Stimulated activated naive CD4-positive, alpha-beta T cell (primary cell): Measurements from ENCODE around the gene MEIS3.
"Not testable (repeated sequence)": the region's sequence is repeated elsewhere in the genome, so short reads cannot be mapped to it uniquely, and the experiment has no call there.

ENCODE experiments used
- DNase-seq, 6 experiments: peaks; one replicate each; lab custom pipeline; 2025; lab: John Stamatoyannopoulos, UW

The MEIS3 gene

DNA sequence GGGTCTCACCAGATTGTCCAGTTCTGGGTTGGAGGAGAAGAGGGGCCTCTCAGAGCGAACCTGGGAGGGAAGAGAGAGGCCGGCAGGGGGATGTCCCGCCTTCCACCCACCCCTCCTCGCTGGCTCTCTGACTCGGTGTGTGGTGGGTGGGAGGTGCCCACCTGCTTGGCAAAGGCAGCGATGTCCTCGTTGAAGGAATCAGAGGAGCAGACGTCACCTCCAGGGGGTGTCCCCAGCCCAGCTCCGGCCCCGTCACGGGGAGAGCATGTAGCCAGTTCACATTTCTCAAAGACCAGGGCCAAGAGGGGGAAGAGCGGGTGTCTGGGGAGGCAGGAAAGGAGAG lies 2.7 kb downstream of the MEIS3 start:
- no peak for DNase-seq

DNA sequence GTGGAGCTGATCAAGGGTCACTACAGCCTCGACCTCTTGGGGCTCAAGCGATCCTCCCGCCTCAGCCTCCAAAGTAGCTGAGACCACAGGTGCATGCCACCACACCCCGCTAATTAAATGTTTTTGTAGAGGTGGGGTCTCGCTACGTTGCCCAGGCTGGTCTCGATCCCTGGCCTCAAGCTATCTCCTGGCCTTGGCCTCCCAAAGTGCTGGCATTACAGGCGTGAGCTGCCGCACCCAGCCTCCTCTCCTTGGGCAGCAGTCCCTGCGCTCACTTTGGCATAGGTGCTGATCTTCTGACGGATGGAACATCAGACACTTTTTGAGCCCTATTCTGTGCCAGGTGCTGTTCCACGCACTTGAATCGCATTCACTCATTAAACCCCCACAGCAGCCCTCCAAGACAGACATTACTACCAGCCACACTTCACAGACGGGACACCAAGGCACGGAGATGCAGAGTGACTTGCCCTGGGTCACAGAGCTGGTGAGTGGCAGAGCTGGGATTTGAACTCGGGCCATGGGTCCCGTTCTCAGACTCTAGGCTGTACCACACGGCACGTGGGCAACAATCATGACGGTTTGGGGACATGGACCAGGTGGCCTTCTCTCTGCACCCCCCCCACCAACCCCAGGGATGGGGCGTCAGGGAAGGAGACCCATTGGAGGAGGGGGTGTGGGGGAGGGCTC lies 3.2 kb downstream of the MEIS3 start:
- DNase-seq: no peak

DNA sequence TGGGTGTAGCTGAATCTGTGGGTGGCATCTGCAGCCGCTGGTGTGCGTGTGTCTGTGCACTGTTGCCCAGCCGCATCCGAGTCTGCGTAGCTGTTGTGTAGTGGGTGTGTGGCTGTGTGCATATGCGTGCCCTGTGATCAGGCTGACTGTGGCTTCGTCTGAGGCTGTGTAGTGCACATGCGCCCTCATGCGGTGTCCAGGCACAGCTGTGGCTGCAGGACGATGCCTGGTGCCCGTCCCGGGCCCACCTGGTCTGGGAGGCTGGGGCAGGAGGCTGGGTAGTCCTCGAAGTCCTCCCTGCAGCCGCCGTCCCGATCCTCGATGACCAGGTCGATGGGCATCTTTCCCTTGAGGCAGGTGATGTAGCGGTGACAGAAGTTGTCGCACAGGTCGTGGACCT lies 4.9 kb downstream of the MEIS3 start:
- no peak for DNase-seq

DNA sequence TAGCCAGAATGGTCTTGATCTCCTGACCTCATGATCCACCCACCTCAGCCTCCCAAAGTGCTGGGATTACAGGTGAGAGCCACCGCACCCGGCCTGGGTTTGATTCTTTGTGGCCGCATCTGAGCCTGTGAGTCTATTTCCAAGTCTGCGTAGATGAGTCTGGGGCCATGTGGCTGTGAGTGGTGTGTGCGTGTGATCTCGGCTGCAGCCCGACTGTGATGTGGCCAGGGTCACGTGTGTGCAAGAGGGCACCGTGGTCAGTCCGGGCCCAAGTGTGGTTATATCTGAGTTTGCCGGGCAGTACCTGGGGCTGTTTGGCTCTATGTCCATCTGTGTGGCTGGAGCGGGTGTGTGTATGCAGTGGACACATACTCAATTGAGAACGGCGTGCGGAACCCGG lies 5.4 kb downstream of the MEIS3 start:
- DNase-seq: no peak

DNA sequence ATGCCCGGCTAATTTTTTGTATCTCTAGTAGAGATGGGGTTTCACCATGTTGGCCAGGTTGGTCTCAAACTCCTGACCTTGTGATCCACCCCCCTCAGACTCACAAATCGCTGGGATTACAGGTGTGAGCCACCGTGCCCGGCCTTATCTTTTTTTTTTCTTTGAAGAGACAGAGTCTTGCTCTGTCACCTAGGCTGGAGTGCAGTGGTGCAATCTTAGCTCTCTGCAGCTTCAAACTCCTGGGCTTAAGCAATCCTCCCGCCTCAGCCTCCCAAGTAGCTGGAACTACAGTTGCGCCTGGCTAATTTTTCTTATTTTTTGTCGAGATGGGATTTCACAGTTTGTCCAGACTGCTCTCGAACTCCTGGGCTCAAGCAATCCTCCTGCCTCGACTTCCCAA lies 7.6 kb downstream of the MEIS3 start:
- DNase-seq: not testable (repeated sequence)

DNA sequence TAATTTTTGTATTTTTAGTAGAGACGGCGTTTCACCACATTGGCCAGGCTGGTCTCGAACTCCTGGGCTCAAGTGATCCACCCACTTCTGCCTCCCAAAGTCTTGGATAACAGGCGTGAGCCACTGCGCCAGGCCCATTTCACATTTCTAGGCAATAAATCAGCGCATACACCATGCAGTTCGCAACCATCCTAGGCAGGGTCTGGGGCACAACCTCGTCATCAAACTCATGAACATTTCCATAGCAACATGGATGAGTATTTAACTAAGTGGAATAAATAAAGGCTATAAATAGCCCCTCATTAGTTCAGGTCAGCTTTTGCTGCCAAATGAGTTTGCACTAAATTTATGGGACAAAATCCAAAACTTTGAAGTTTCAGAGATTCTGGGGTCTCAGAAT lies 8.2 kb downstream of the MEIS3 start:
- no peak for DNase-seq

DNA sequence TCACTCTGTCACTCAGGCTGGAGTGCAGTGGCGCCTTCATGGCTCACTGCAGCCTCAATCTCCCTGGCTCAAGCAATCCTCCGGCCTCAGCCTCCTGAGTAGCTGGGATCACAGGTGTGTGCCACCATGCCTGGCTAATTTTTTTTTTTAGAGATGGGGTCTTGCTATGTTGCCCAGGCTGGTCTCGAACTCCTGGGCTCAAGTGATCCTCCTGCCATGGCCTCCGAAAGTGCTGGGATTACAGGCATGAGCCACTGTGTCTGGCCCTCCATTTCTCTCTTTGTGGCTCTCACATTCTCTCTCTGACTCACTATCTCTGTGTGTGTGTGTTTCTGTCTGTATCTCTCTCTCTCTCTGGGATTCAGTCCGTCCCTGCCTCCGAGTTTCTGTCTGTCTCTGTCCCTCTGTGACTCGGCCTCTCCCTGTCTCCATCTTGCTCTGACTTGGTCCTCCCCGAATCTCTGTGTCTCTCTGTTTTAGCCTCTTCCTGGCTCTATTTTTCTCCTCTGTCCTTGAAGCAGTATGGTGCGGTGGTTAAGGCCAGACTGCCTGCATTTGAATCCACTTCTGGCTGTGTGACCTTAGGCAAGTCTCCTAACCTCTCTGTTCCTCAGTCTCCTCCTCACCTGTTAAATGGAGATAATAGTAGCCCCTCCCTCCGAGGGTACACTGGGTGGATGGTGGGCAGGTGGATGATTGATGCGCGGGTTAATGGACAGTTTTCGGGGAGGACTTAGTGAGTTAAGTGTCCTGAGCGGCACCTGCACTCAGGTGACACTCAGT lies 11.0 kb downstream of the MEIS3 start:
- DNase-seq: no peak

DNA sequence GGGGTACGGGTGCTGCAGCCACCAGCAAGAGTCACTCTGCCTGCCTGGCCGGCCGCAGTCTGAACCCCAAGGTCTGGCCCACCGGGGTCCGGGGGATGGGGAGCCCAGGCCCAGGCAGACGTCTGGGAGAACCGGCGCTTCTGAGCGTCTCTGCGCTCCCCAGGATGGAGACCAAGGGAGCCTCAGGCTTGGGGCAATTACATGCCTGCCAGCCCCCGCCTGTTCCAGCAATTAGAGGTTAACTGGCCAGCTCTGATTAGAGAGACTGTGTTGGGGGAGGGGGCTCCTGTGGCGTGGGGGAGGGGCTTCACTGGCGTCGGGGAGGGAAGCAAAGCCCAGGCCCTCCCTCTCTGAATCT lies 11.9 kb downstream of the MEIS3 start:
- no peak for DNase-seq

DNA sequence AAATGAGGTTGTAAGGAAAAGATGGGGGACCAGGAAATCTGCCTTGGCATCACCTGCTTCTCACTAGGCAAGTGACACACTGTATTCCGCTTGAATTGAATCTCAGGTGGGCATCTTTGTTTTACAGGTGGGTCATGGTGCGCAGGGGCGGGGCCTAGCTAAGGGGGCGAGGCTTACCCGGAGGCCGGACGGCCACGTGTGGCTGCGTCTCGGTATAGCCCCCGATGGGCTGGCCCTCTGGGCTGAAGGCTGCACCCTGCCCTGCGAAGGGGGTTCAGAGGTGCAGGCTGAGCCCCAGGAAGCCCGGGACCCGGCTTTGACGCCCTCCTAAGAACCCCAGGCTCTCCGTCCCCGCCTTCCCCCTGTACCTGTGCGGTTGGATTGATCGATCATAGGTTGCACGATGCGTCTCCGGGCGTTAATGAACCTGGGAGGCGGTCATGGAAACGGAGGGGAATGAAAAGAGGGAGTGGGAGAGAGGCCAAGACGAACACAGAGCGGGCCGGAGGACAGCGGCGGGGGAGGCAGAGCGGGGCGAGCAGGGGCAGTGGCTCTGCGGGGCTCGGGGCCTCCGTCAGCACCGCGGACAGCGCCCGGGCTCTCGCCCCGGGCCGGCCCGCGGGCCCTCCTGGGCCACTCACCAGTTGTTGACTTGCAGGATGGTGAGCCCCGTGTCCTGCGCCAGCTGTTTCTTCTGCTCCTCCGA lies 12.5 kb downstream of the MEIS3 start:
- no peak for DNase-seq

DNA sequence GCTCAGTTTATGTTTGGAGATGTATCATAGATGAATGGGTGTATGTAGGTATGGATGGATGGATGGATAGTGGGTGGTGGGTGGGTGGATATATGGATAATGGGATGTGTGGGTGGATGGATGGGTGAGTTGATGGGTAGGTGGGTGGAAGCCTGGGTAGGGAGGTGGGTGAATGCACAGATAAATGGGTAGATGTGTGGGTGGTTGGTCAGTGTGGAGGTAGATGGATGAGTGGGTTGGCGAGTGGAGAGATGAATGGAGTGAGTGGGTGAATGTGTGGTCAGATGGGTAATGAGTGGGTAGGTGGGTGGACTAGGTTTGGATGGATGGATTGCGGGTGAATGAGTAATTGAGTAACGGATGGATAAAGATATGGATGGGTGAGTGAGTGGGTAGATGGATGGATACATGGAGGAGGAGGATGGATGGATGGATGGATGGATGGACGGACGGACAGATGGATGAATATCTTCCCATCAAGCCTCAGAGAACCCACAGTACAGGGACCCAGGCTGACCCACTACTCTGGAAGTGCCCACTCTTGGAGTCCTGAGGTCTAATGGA lies 13.4 kb downstream of the MEIS3 start:
- no peak for DNase-seq

DNA sequence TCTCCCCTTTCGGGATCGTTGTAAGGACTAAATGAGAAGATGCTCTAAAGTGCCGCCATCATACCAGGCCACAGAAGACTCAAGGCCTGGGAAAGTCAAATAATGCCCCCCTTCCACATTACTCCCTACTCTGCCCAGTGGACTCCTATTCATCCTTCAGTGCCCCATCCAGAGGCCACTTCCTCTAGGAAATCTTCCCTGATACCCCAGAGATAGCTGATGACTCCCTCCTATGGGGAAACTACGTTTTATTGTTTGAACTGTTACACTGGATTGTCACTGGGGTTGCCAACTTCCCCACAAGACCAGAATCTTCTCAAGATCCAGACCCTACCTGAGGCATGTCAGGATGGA lies 14.2 kb downstream of the MEIS3 start:
- DNase-seq: no peak

DNA sequence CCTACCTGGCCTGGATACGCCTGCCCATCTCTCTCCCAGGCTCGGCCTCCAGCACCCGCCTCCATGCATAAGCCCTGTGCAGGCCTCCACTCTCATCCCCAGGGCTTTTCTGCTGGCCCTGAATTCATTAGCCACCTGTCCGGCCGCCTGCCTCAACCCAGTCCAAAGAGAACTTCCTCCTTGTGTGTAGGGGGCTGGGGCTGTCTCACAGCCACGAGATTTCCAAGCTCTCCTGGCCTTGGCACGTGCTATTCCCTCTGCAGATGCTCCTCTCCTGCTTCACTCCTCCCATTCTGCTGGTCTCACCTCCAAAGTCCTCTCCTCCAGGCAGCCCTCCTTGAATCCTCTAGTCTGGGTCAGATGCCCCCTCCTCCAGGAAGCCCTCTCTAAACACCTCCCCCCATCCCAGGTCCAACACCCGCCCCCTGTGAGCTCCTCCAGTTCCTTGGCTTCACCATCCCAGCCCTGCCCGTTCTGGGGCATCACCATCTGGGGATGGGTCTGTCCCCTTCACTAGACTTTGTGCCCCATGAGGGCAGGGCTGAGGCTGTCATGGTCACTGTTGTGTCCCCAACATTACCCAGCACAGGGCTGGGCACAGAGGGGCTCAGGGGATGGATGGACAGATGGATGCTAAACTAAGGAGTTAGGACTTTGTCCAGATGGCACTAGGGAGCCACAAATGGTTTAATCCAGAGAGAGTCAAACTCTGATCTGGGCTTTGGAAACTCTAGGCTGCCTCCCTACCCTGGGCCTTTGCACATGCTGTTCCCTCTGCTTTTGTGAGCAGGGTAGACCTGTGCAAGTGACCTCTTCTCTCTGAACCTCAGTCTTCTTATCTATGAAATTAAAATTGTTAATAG lies 14.8 kb downstream of the MEIS3 start:
- DNase-seq: no peak

DNA sequence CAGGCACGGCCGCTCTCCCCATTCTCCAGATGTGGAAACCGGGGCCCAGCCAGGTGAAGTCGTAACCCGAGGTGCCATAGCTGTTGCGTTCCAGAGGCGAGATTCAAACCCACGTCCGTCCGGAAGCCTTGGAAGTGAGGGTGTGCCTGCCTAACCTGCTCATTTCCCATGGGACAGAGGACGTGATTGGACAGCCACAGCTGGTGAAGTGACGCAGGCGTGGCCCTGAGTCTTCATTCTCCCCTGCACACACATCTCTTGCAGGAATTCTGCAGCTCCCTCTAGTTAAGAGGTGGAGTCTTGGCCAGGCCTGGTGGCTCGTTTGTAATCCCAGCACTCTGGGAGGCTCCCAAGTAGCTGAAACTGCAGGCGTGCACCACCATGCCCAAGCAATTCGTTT lies 16.8 kb downstream of the MEIS3 start:
- DNase-seq: no peak

DNA sequence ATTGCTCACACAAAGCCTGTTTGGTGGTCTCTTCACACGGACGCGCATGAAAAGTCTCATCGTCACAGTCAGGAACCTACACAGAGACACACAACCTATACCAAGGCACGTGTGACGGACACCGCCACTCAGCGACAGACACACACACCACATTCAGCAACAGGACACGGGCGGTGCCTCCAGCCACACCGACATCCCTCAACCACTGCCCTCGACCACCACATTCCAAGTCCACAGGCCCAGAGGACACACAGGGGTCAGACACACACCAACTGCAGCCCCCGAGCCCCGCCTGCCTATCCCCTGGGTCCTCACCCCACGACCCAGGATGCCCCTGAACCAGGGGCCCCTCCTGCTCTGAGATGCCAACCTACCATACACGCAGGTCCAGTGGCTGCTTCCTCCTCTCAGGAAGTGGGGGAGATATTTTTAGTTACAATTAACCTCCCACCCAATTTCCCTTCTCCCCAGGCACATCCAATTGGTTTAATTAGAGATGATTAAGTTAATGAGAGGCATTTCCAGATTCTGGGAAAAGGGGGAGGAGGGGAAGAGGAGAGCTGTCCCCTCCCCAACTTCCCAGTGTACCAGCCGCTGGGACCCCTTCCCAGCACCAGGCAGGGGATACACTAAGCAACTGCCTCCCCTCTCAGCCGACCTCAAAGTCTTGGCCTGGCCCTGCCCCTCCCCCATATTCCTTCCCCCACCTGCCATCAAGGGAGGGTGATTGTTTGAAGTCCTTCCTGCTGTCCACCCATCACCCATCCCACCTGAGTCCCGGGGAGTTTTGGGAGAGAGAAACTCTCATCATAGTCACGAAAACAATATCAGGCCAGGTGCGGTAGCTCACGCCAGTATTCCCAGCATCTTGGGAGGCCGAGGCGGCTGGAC lies 20.4 kb downstream of the MEIS3 start:
- DNase-seq: no peak

DNA sequence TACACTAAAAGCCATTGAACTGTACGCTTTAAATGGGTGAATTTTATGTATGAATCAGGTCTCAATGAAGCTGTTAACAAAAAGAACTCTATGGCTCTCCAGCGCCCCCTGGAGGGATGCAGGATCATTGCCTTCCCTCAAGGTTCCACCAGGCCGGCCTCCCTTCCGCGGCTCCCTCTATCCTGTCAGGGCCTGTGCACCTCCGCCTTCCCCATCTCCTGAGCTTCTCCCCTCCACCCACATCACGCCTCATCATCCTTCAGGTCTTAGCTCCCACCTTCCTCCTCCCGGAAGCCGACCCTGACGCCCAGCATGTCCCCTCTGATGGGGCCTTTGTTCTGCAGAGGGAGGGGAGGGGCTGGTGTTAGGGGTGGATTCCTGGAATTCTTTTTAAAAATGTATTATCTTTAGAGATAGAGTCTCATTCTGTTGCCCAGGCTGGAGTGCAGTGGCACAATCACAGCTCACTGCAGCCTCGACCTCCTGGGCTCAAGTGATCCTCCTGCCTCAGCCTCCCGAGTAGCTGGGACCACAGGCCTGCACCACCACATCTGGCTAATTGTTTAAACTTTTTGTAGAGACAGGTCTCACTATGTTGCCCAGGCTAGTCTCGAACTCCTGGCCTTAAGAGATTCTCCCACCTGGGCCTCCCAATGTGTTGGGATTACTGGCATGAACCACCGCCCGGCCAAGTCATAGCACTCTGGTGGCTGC lies 27.7 kb downstream of the MEIS3 start:
- DNase-seq: peak; percentile 39 to 81 (median 66)

DNA sequence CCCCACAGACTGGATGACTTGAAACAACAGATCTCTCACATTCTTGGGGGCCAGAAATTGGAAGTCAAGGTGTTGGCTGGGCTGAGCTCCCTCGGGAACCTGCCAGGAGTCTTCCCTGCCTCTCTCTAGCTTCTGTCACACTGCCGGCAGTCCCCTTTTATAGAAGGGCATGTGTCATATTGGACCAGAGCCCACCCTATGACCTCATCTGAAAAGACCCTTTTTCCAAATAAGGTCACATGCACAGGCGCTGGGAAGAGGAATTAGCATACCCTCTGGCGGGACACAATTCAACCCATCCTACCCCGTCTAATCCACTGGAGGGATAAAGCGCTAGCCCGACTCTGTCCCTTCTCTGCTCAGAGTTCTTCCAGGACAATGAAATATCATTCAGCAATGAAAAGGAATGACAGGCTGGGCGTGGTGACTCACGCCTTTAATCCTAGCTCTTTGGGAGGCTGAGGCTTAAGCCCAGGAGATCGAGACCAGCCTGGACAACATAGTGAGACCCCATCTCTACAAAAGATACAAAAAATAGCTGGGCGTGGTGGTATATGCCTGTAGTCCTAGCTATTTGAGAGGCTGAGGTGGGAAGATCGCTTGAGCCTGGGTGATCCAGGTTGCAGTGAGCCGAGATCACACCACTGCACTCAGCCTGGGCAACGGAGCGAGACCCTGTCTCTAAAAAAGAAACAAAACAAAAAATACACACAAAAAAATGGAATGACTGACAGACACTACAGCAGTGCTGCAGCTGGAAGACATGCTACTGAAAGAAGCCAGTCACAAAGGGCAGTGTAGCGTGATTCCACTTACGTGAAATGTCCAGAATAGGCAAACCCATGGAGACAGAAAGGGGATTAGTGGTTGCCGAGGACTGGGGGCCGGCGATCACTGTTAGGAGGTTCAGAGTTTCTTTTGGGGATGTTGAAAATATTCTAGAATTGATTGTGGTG lies 28.5 kb downstream of the MEIS3 start:
- DNase-seq: no peak

DNA sequence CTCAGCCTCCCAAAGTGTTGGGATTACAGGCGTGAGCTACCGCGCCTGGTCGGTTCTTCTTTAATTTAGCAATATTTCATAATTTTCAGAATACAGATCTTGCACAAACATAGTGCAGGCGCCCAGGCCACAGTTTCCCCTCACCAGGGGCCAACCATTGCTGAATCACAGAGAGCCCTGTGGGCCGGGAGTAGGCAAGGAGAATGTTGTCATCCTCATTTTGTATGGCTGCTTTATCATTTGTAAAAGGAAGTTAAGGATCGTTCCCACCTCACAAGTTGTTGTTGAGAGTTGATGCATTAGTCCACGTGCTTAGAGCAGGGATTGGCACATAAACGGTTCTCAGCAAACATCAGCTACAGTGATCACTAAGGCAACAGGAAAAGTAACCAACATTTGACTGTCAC lies 30.2 kb downstream of the MEIS3 start:
- no peak for DNase-seq

DNA sequence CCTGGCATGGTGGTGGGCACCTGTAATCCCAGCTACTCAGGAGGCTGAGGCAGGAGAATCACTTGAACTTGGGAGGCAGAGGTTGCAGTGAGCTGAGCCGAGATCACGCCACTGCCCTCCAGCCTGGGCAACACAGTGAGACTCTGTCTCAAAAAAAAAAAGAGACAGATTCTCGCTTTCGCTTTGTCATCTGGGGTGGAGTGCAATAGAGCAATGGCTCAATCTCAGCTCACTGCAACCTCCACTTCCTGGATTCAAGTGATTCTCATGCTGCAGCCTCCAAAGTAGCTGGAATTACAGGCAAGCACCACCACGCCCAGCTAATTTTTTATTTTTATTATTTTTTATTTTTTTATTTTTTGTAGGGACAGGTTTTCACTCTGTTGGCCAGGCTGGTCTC lies 30.6 kb downstream of the MEIS3 start:
- not testable (repeated sequence) for DNase-seq

DNA sequence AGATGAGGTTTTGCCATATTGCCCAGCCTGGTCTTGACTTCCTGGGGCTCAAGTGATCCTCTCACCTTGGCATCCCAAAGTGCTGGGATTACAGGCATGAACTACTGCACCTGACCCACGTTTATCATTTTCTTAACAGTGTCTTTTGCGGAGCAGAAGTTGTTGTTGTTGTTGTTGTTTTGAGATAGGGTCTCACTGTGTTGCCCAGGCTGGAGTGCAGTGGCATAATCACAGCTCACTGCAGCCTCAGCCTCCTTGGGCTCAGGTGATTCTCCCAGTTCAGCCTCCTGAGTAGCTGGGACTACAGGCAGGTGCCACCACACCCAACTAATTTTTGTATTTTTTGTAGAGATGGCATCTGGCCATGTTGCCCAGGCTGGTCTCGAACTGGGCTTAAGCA lies 31.7 kb downstream of the MEIS3 start:
- DNase-seq: not testable (repeated sequence)
